GM13976 (cell line): ENCODE results near the gene MCHR1.

Experiments used
- DNase-seq: peaks from one replicate; pipeline ENCODE4 v3.0.0; 2012; ENCODE audit warnings: low spot score
- in situ Hi-C: fragments of 300-500 bp; cut with MboI; formaldehyde crosslinking; loops from one replicate; pipeline ENCODE4 v1.12.0; 2022; ENCODE audit warnings: low sequenced_read_pairs, mixed read lengths, inconsistent platforms; ENCODE audit not compliant: unreplicated experiment
- TF ChIP-seq, protein P1 (sequence below): IDR thresholded peaks from 2 replicates; pipeline ENCODE4 v1.5.1; 2012; ENCODE audit warnings: borderline replicate concordance, mild to moderate bottlenecking; ENCODE audit not compliant: insufficient read depth; ENCODE audit errors: extremely low read depth, missing control alignments, control extremely low read depth

MCHR1 gene

DNA sequence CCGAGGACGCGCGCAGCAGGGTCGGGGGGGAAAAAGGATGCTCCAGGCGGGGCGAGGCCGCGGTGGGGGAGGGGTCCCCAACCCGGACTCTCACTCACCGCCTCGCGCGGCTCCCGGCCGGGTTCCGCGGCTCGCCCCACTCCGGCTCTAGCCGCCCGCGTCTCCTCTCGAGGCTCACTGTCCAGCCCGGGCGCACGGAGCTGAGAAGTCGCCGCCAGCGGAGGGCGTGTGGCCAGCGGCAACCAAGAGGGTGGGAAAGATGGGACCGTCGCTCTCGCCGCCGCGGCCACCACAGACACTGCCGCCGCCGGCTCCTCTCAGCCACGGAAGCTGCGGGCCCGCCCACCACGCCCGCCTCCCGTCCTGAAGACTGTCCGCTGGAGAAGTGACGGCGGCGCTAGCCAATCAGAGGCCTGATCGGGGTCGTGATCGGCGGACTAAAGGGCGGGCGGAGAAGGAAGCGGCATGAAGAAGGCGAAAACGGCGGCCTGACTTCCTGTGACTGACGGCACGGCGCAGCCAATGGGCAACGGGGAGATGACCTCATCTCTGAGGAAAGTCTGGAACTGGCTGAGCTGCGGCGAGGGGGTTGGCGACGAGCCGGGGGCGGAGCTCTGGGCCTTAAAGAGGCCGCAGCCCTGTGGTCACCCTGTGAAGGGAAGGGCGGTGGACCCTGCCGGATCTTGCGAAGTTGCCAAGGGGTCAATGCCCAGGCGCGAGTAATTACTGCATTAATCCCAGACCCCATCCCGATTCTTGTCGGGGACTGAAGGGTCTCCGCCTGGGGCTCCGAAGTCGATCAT is 42.7 kb upstream of the MCHR1 start, which contains the start of gene MRTFA:
TSS of gene MRTFA (minus strand) at position 340 of the 803 bp plus-strand sequence.
- TF ChIP-seq, protein P1, sequence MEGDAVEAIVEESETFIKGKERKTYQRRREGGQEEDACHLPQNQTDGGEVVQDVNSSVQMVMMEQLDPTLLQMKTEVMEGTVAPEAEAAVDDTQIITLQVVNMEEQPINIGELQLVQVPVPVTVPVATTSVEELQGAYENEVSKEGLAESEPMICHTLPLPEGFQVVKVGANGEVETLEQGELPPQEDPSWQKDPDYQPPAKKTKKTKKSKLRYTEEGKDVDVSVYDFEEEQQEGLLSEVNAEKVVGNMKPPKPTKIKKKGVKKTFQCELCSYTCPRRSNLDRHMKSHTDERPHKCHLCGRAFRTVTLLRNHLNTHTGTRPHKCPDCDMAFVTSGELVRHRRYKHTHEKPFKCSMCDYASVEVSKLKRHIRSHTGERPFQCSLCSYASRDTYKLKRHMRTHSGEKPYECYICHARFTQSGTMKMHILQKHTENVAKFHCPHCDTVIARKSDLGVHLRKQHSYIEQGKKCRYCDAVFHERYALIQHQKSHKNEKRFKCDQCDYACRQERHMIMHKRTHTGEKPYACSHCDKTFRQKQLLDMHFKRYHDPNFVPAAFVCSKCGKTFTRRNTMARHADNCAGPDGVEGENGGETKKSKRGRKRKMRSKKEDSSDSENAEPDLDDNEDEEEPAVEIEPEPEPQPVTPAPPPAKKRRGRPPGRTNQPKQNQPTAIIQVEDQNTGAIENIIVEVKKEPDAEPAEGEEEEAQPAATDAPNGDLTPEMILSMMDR: no peak
- peak; percentile 96 for DNase-seq
- in situ Hi-C loops: no loop called here

DNA sequence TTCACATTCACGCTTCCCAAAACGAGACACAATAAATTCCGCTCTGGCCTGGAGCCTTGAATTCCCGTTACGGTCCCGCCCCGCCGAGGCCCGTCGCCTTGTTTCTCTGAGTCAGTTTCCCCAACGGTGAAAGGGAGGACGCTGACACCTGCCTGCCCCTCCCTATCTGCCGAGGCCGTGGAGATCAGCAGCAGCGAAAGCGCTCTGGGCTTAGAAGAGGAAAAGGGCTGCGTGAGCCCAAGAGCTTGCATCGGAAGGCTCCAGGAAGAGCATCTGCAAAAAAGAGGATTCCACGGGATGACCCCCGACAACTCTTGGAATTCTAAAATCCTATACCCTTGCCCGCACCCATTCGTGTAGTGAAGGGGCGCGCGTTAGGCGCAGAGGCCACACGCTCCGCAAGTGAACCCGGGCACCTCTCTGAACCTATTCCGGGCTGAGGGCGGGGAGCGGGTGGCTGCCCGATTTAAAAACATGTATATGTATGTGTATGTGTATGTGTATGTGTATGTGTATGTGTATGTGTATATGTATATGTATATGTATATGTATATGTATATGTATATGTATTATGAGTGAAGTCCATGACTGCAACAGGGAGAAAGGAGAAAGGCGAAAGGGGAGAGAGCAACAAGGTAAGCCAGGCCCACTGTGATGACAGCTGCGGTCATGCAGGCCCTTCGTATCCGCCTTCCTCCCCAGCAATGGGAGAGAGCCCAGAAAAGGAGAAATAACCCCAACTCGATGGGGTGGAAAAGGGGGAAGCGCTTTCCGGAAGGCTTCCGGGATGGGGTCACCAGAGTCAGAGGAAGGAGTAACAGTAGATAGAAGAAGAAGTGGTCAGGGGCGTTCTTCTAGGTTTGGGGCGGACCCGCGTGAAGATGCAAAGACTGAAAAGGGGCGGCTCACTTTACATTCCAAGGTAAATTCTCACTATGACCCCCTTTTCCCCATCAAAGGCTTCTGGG is 41.8 kb upstream of the MCHR1 start:
- DNase-seq: no peak
- in situ Hi-C loops: no loop called here
- TF ChIP-seq, protein P1: no peak

DNA sequence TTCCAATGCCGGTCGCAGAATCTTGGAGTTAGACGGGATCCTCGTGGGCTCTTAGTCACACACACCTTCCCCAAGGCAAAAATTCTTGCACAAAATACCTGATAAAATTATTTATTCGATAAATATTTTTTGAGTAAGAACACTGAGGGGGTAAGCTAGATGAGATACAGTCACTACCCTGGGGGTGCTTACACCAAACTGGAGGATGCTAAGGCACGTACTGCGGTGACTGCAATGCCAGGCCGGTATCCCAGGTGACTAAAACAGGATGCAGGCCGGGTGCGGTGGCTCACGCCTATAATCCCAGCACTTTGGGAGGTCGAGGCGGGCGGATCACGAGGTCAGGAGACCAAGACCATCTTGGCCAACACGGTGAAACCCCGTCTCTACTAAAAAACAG is 41.0 kb upstream of the MCHR1 start:
- no peak for DNase-seq
- in situ Hi-C loops: no loop called here

DNA sequence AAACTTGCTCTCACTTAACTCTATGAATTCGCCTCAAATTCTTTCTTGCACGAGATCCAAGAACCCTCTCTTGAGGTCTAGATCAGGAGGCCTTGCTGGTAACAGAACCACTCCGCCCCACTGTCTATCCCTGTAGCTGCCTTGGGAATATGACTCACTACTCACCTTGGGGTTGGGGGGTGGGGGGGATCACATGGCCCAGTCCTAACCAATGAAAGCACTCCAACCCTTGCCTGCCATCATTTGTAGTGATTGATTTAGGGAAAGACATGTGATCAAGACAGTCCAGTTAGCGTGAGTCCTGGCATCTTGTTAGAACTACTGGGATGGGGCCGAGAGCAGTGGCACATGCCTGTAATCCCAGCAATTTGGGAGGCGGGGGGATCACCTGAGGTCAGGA is 38.0 kb upstream of the MCHR1 start:
- DNase-seq: no peak
- in situ Hi-C loops: loop anchor here (10.0 kb wide), 2 partner anchors 116 to 206 kb away; no protein-coding TSS in a partner anchor
- TF ChIP-seq, protein P1: no peak

More for the DNA sequence above, 41.0 kb upstream of the MCHR1 start:
- TF ChIP-seq, protein P1: no peak

DNA sequence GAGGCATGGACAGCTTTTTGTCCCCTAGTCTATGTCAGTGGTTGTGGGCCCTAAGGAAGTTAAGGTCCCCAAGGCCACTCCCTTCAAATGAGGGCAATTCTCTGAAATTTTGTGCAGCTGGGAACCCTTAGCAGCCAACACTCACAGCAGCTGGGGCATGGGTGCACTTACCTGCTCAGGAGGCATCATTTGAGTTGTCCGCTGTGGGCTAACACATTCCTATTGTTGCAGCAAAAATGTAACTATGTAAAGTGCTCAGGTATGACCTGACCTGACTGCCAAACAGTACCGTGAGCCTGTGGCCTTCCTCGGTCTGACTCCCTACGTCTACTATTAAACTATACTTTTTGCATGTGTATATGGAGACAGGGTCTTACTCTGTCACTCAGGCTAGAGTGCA is 37.0 kb upstream of the MCHR1 start:
- no peak for DNase-seq
- TF ChIP-seq, protein P1: no peak
- in situ Hi-C loops: loop anchor here (10.0 kb wide), 2 partner anchors 118 to 208 kb away; no protein-coding TSS in a partner anchor

DNA sequence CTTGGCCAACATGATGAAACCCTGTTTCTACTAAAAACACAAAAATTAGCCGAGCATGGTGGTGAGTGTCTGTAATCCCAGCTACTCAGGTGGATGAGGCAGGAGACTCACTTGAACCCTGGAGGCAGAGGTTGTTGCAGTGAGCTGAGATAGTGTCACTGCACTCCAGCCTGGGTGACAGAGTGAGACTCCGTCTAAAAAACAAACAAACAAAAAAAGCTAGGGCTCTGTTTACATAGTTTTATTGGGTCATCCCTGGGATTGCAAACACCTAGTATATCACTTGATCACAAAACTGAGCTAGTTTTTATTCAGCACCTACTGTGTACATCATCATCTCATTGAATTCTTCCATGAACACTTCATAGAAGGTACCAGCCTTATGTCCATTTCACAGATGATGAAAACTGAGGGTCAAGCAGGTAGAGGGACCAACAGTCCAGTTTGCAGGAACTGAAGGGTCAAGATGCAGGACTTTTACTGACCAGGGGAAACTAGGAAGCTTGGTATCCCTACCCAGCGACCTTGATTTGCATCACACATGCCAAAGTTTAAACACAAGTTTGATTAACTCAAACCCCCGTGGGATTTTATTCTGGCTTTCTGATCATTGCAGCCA is 33.6 kb upstream of the MCHR1 start:
- TF ChIP-seq, protein P1: no peak
- in situ Hi-C loops: loop anchor here (10.0 kb wide), 2 partner anchors 121 to 211 kb away; no protein-coding TSS in a partner anchor
- DNase-seq: no peak
